GM10248 (cell line): ENCODE data around the gene STAT3.

Source experiments
- CTCF ChIA-PET: fragments of 300-600 bp; sonication (Branson Sonifier 250); formaldehyde crosslinking; extraction: SDS; loops from one replicate; lab custom pipeline; 2021; ENCODE audit warnings: antibody characterized with exemption; lab: Yijun Ruan, JAX
- POLR2A ChIA-PET: fragments of 350-650 bp; sonication (Branson Sonifier 250); formaldehyde crosslinking; extraction: SDS; loops from one replicate; lab custom pipeline; 2020; ENCODE audit warnings: antibody characterized with exemption; lab: Yijun Ruan, JAX
- DNase-seq: peaks from one replicate; pipeline ENCODE4 v3.0.0; 2012; ENCODE audit errors: extremely low spot score
- CTCF ChIP-seq: IDR thresholded peaks from 2 replicates; pipeline ENCODE4 v1.5.1; 2012; ENCODE audit warnings: mild to moderate bottlenecking, low read depth; ENCODE audit errors: extremely low read depth, missing control alignments, control extremely low read depth

STAT3 gene

GRCh38 chr17:42311240-42312034 is 76.8 kb downstream of the STAT3 start:
- TF ChIP-seq CTCF = no peak
- ChIA-PET CTCF (interaction anchor here (0.7 to 31.0 kb wide), 19 partner anchors 9 to 286 kb away, joined by 3 to 890 read pairs (median 4); partner anchors contain the start of genes KCNH4, STAT3 and STAT5A), POLR2A (interaction anchor here (1.3 to 1.7 kb wide), 4 partner anchors 10 to 77 kb away, joined by 3 to 12 read pairs (median 4); partner anchors contain the start of gene STAT3)
- no peak for DNase-seq

- no peak for DNase-seq
- ChIA-PET POLR2A (interaction anchor here (0.5 to 1.7 kb wide), 2 partner anchors 75 to 78 kb away, joined by 3 read pairs; no protein-coding TSS in a partner anchor), CTCF (interaction anchor here (1.2 to 31.0 kb wide), 8 partner anchors 9 to 207 kb away, joined by 3 to 890 read pairs (median 10); partner anchors contain the start of genes STAT3 and STAT5A)
- TF ChIP-seq CTCF = no peak
These were observed 77.4 kb downstream of the STAT3 start for GRCh38 chr17:42310787-42311215.

DNA sequence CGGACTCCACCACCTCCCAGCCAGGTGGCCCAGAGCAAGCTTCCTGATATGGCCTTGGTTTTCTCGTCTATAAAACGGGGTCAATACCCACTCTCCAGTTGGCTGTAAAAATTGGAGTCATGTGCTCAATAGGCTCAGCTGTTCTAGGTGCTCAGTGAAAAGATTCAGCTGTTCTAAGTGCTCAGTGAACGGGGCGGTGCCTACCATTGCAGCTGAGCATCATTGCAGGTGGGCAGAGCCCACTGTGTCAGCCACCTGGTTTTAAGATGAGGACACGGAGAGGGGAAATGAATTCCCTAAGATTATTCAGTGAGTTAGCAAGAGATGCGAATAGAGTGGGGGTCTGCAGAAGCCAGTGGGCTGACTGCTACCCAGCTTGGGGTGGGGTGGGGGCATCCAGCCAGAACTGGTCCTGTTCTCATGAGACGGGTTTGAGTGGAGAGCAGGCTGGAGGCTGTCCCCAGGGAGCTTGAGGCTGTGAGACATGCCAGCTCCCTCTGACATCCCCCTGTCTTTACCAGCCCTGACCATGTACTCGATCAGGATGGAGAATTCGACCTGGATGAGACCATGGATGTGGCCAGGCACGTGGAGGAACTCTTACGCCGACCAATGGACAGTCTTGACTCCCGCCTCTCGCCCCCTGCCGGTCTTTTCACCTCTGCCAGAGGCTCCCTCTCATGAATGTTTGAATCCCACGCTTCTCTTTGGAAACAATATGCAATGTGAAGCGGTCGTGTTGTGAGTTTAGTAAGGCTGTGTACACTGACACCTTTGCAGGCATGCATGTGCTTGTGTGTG is 78.1 kb downstream of the STAT3 start:
- no peak for DNase-seq
- ChIA-PET CTCF (interaction anchor here (1.2 to 31.0 kb wide), 9 partner anchors 8 to 207 kb away, joined by 3 to 890 read pairs (median 5); partner anchors contain the start of gene STAT3), POLR2A (interaction anchor here (0.5 to 1.7 kb wide), 3 partner anchors 75 to 200 kb away, joined by 3 read pairs; no protein-coding TSS in a partner anchor)
- no peak for TF ChIP-seq CTCF

GRCh38 chr17:42309142-42309541 is 79.1 kb downstream of the STAT3 start:
- no peak for TF ChIP-seq CTCF
- no peak for DNase-seq
- POLR2A ChIA-PET = interaction anchor here (0.6 kb wide), 1 partner anchor 153 kb away, joined by 8 read pairs; no protein-coding TSS in a partner anchor
- CTCF ChIA-PET = interaction anchor here (1.4 to 31.0 kb wide), 6 partner anchors 13 to 209 kb away, joined by 3 to 890 read pairs (median 6); partner anchors contain the start of gene STAT3

GRCh38 chr17:42308446-42308845 is 79.8 kb downstream of the STAT3 start:
- ChIA-PET POLR2A (no interaction called here), CTCF (interaction anchor here (1.4 to 31.0 kb wide), 4 partner anchors 13 to 209 kb away, joined by 3 to 890 read pairs (median 44); partner anchors contain the start of gene STAT3)
- DNase-seq = no peak
- TF ChIP-seq CTCF = no peak
